Measurements from ENCODE around the gene LIPM.
A peak's percentile ranks its signal among the peaks of the same experiment; 100 is the strongest.

LIPM gene

DNA sequence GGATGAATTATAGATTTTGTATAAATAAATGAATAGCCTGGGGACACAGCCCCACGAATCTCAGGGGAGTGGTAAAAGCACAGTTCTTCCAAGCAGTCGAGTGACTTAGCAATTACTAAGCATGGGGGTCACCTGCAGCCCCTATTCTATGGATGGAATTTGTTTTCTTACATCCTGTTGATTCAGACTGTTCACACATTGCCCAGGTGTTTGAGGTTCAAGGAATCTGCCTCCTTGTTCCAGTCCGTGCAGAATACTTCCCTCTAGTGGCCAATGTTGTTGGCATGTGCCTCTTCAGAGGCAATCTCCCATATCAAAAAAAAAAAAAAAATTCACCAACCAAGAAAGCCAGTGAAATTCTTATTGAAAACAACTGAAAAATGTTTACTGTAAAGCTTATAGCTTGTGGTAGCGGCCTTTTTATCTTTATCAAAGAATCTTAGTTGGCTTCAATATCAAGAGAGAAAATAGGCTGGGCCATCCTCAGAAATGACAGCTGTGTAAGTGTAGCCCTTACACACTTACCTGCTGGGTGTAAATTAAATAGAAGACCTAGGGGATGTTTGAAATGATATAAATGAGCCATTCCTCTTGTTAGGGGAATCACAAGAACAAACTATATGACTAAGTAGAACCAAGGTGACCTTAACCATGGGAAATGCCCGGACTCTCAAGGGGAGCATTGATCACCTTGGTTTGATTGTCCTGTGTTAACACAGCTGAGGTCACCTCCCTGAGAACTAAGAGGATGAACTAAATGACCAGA, 7.8 kb downstream of the LIPM start:
- DNase-seq (ENCODE audit: low spot score), result peak; percentile 46
- TF ChIP-seq, protein P1, sequence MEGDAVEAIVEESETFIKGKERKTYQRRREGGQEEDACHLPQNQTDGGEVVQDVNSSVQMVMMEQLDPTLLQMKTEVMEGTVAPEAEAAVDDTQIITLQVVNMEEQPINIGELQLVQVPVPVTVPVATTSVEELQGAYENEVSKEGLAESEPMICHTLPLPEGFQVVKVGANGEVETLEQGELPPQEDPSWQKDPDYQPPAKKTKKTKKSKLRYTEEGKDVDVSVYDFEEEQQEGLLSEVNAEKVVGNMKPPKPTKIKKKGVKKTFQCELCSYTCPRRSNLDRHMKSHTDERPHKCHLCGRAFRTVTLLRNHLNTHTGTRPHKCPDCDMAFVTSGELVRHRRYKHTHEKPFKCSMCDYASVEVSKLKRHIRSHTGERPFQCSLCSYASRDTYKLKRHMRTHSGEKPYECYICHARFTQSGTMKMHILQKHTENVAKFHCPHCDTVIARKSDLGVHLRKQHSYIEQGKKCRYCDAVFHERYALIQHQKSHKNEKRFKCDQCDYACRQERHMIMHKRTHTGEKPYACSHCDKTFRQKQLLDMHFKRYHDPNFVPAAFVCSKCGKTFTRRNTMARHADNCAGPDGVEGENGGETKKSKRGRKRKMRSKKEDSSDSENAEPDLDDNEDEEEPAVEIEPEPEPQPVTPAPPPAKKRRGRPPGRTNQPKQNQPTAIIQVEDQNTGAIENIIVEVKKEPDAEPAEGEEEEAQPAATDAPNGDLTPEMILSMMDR (IDR thresholded peaks at IDR 0.05; ENCODE audit: extremely low read depth, missing control alignments), result peak; percentile 45

DNA sequence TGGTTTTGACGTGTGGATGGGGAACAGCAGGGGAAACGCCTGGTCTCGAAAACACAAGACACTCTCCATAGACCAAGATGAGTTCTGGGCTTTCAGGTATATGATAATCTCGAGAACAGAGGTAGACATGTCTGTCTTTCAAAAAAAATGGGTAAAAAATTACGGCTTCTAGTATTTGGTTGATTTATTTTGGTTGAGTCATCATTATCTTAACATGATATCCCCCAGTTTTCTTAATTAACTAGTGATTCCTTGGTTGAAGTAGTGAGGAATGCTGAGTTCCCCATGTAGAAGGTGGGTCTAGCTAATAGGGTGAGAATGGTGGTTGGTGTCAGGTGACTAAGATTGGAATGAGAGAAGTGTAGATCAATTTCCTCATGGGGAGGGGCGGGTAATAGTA, 10.7 kb downstream of the LIPM start:
- DNase-seq (ENCODE audit: low spot score), result no peak
- TF ChIP-seq, protein P1 (IDR thresholded peaks at IDR 0.05; ENCODE audit: extremely low read depth, missing control alignments), result no peak

DNA sequence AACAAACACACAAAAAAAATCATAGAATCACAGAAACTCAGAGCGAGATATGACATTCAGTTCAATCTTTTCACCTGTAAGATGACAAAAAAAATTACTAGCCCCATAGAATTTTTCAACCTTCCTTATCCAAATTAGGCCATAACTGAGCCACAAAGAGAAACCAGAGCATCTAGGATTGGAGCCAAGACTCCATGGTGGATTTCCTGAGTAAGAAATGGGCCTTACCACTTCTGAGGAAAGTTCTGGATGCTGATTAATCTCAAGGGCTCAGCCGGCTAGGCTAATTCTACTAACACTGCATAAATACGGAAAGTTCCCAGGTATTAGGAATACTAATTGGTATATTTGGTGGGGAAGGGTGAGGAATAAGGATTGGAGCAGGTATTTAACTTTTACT, 16.8 kb downstream of the LIPM start:
- TF ChIP-seq, protein P1 (IDR thresholded peaks at IDR 0.05; ENCODE audit: extremely low read depth, missing control alignments), result no peak
- DNase-seq (ENCODE audit: low spot score), result no peak

DNA sequence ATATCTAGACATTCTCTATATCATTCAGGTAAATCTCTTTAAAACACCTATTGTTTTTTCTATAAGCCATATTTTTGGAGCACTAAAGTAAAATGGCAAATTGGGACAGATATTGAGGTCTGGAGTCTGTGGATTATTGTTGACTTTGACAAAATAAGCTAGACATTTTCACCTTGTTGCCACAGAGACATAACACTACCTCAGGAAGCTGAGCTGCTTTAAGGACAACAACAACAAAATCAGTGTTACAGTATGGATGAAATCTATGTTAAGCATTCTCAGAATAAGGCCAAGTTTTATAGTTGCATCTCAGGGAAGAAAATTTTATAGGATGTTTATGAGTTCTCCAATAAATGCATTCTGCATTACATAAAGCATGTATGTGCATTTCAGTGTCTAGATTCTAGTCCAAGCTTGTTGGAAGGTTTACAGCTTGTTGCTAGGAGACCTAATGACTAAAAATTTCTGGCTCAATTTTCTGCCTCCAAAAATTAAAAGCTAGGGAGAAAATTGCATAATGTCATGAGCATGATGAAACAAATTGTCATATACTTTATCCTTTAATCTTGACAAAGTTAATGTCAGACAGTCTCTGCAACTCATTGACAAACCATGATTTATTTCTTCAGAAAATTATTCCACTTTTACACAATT, 18.3 kb downstream of the LIPM start:
- TF ChIP-seq, protein P1 (IDR thresholded peaks at IDR 0.05; ENCODE audit: extremely low read depth, missing control alignments), result no peak
- no peak for DNase-seq (ENCODE audit: low spot score)

DNA sequence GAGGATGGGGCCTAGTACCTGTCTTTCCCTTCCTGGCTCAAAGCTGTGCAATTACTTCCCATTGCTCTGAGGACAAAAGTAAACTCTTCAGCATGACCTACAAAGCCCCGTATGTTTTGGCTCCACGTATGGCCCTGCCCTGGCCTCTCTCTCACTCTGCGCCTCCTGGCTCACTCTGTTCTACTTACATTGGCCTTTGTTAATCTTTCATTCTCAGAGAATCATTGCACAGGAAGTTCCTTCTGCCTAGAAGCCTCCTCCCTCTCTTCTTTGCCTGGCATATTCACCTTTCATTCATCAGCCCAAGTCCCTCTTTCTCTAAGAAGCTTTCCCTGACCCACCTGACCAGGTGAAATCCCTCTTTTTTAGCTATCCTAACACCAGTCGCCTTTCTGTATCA, 23.9 kb downstream of the LIPM start:
- TF ChIP-seq, protein P1 (IDR thresholded peaks at IDR 0.05; ENCODE audit: extremely low read depth, missing control alignments), result no peak

DNA sequence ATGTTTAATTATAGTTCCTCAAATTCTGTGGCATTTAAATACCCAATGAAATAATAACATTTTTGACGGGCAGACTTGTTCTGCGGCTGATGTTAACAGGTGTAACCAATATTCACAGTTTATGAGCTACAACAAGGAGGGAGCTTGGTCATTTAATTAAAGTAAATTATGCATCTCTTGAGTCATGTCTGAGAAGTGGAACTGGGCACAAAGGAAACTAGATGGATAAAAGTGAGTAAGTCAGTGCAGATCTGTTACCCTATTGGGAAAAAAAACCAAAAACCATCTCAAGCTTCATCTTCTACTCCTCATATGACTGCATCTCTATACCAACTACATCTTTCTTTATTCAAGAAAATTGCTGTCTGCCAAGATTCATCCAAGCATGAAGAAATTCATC, 25.1 kb downstream of the LIPM start:
- no peak for DNase-seq (ENCODE audit: low spot score)
- TF ChIP-seq, protein P1 (IDR thresholded peaks at IDR 0.05; ENCODE audit: extremely low read depth, missing control alignments), result no peak

More for the DNA sequence above, 23.9 kb downstream of the LIPM start:
- DNase-seq (ENCODE audit: low spot score), result no peak

DNA sequence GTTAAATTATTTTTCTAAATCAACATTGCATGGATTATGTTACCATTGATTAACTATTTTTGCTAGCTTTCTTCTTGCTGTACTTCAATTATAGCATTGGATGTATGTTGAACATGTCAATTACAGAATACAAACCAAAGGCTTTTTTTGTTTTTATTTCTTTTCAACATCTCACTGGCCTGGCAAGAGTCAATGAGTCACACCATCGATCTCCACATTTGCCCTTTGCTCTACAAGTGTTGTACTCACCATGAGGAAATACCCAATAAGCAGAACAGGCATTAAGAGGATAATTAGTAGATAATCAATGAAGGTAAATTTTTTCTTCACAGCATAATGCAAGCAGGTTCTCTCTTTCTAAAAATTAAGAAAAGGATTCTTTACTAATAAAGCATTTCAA, 25.8 kb downstream of the LIPM start:
- DNase-seq (ENCODE audit: low spot score), result no peak
- TF ChIP-seq, protein P1 (IDR thresholded peaks at IDR 0.05; ENCODE audit: extremely low read depth, missing control alignments), result no peak

All from GM20000 (cell line).